ENCODE results near the gene ARL3.
"Not testable (repeated sequence)": the region's sequence is repeated elsewhere in the genome, so short reads cannot be mapped to it uniquely, and the experiment has no call there.

The ARL3 gene

DNA sequence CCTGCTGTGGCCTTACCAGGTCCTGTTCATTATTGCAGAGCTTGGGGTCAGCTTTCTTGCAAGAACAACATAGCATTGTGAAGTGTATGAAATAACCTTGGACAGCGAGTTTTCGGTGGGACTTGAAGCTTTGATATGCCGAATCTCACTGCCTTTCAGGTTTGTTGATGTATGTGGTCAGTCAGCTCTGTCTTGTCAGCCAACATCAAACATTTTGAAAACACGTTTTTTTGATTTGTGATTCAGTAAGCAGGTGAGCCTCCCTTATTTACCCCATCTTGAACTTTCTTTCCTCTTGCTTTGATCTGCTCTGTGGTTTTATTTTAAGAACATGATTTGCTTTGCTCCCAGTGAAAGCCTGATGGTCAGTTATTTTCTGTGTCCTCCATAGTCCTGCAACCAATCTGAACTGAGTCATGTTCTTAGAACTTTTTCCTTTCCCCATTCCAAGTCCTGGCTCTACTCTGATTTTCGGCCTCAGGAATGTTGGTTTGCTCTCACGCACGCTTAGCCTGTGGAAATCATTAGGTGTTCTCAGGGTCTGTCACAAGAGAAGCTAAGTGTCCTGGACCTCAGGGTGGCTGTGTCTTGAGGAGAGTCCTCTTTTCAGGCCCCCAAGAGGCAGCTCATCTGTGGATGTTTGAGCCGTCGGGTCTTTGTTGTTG, 38.2 kb upstream of the ARL3 start:
- no peaks in the 10 kb centered on the region for H3K36me3 ChIP-seq (ENCODE audit: insufficient read depth, low read length)
- H3K9me3 ChIP-seq (ENCODE audit: insufficient read depth, low read depth, low read length), result no peaks in the 10 kb centered on the region
- WGBS, result 95% methylated on average over 9 of the region's 9 CpGs
- no peaks in the 10 kb centered on the region for H3K27me3 ChIP-seq (ENCODE audit: insufficient read depth, low read length)
- no peak overlapping the region for H3K27ac ChIP-seq (ENCODE audit: low read depth, low read length)
- H3K4me3 ChIP-seq (ENCODE audit: low read length), result no peak overlapping the region
- H3K9ac ChIP-seq (ENCODE audit: low read depth, low read length), result no peak overlapping the region
- H3K4me1 ChIP-seq (ENCODE audit: insufficient read depth, low read length), result 0 out of 2 replicates have a peak, but pooled peaks cover 4% of the 10 kb centered on the region

DNA sequence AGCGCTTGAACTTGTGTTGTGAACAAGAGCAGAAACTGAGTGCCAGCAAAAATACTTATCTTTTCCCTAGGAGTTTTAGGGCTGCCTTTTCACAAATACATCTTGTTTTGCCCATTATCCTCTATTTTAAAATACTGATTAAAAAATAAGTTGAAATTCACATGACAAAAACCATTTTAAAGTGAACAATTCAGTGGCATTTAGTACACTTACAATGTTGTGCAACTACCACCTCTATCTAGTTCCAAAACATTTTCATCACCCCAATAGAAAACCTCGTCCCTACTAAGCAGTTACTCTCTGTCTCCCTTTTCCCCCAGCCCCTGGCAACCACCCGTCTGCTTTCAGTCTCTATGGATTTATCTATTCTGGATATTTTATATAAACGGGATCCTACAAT, 31.0 kb upstream of the ARL3 start:
- Histone ChIP-seq H3K36me3 (ENCODE audit: insufficient read depth, low read length) (no peaks in the 10 kb centered on the region), H3K4me1 (ENCODE audit: insufficient read depth, low read length) (0 out of 2 replicates have a peak, but pooled peaks cover 7% of the 10 kb centered on the region), H3K27ac (ENCODE audit: low read depth, low read length) (no peak overlapping the region), H3K4me3 (ENCODE audit: low read length) (peak overlapping the region; percentile 83), H3K9ac (ENCODE audit: low read depth, low read length) (no peak overlapping the region), H3K27me3 (ENCODE audit: insufficient read depth, low read length) (no peaks in the 10 kb centered on the region), H3K9me3 (ENCODE audit: insufficient read depth, low read depth, low read length) (no peaks in the 10 kb centered on the region)
- WGBS, result 90% methylated on average over 4 of the region's 4 CpGs

- Histone ChIP-seq H3K9ac (ENCODE audit: low read depth, low read length) (peak overlapping the region; percentile 70), H3K9me3 (ENCODE audit: insufficient read depth, low read depth, low read length) (no peaks in the 10 kb centered on the region), H3K27ac (ENCODE audit: low read depth, low read length) (no peak overlapping the region), H3K27me3 (ENCODE audit: insufficient read depth, low read length) (no peaks in the 10 kb centered on the region), H3K4me3 (ENCODE audit: low read length) (peak overlapping the region; percentile 83), H3K36me3 (ENCODE audit: insufficient read depth, low read length) (no peaks in the 10 kb centered on the region), H3K4me1 (ENCODE audit: insufficient read depth, low read length) (0 out of 2 replicates have a peak, but pooled peaks cover 7% of the 10 kb centered on the region)
- 17% methylated on average over 9 of the region's 9 CpGs for WGBS
These were observed 30.3 kb upstream of the ARL3 start for GRCh38 chr10:102744374-102745051.

DNA sequence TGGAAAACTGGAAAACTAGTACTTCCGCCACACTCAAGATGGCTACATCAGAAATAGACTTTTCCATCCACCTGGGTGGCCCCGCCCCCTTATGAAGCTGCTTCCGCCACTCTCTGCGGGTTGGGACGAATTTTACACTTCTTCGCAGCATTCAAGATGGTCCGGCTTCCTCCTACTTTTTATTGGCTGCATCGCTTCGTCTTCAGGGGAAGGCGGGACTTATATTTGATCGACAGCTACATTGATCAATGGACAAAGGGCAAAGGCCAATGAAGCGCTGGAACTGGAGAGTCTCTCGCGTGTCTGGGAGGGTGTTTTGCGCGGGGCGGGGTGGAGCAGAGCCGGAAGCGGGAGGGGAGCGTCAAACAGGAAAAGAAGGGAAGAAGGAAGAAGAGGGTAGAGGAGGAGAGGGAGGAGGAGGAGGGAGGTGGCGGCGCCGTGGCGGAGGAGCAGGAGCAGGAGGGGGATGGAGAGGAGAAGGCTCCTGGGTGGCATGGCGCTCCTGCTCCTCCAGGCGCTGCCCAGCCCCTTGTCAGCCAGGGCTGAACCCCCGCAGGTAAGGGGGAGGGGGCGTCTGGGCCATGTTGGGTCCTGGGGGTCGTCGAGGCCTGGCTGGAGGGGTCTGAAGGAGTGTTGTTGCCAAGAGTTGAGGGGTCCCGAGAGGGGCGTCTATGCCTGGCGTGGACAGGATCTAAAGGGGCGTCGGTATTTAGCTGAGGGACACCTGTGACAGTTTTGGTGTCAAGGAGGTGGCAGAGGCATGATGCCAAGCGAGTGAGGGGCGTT, 29.6 kb upstream of the ARL3 start, which contains the start of gene WBP1L:
WBP1L (plus strand) TSS at position 361 of the 786 bp plus-strand sequence; CDS start at position 467, 106 bp downstream.
- Histone ChIP-seq H3K9ac (ENCODE audit: low read depth, low read length) (peak within 1 kb of the TSS; percentile 70), H3K4me1 (ENCODE audit: insufficient read depth, low read length) (0 out of 2 replicates have a peak, but pooled peaks cover 7% of the 10 kb centered on the region), H3K27me3 (ENCODE audit: insufficient read depth, low read length) (no peaks in the 10 kb centered on the region), H3K4me3 (ENCODE audit: low read length) (peak within 1 kb of the TSS; percentile 83), H3K9me3 (ENCODE audit: insufficient read depth, low read depth, low read length) (no peaks in the 10 kb centered on the region), H3K36me3 (ENCODE audit: insufficient read depth, low read length) (no peaks in the 10 kb centered on the region), H3K27ac (ENCODE audit: low read depth, low read length) (0 out of 2 replicates have a peak within 1 kb of the TSS, but pooled peaks have one; percentile 20)
- under 1% methylated on average over 37 of the region's 37 CpGs for WGBS

- WGBS, result 48% methylated on average over 7 of the region's 7 CpGs
- Histone ChIP-seq H3K9me3 (ENCODE audit: insufficient read depth, low read depth, low read length) (no peaks in the 10 kb centered on the region), H3K4me3 (ENCODE audit: low read length) (peak overlapping the region; percentile 83), H3K36me3 (ENCODE audit: insufficient read depth, low read length) (no peaks in the 10 kb centered on the region), H3K4me1 (ENCODE audit: insufficient read depth, low read length) (0 out of 2 replicates have a peak, but pooled peaks cover 7% of the 10 kb centered on the region), H3K9ac (ENCODE audit: low read depth, low read length) (no peak overlapping the region; the same call in 1 of the 2 replicates), H3K27ac (ENCODE audit: low read depth, low read length) (0 out of 2 replicates have a peak overlapping the region, but pooled peaks have one; percentile 20), H3K27me3 (ENCODE audit: insufficient read depth, low read length) (no peaks in the 10 kb centered on the region)
These were observed 28.9 kb upstream of the ARL3 start for GRCh38 chr10:102743078-102743587.

DNA sequence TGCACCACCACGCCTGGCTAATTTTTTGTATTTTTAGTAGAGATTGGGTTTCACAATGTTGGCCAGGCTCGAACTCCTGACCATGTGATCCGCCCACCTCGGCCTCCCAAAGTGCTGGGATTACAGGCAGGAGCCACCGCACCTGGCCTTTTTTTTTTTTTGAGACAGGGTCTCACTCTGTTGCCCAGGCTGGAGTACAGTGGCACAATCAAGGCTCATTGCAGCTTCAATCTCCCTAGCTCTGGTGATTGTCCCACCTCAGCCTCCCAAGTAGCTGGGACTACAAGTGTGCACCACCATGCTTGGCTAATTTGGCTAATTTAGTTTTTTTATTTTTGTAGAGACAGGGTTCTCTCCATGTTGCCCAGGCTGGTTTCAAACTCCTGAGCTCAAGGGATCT, 28.1 kb upstream of the ARL3 start:
- not testable (repeated sequence) for H3K27me3 ChIP-seq (ENCODE audit: insufficient read depth, low read length); H3K9ac ChIP-seq (ENCODE audit: low read depth, low read length); H3K36me3 ChIP-seq (ENCODE audit: insufficient read depth, low read length); H3K4me3 ChIP-seq (ENCODE audit: low read length); H3K27ac ChIP-seq (ENCODE audit: low read depth, low read length); H3K9me3 ChIP-seq (ENCODE audit: insufficient read depth, low read depth, low read length); H3K4me1 ChIP-seq (ENCODE audit: insufficient read depth, low read length)
- WGBS, result 95% methylated on average over 5 of the region's 5 CpGs

DNA sequence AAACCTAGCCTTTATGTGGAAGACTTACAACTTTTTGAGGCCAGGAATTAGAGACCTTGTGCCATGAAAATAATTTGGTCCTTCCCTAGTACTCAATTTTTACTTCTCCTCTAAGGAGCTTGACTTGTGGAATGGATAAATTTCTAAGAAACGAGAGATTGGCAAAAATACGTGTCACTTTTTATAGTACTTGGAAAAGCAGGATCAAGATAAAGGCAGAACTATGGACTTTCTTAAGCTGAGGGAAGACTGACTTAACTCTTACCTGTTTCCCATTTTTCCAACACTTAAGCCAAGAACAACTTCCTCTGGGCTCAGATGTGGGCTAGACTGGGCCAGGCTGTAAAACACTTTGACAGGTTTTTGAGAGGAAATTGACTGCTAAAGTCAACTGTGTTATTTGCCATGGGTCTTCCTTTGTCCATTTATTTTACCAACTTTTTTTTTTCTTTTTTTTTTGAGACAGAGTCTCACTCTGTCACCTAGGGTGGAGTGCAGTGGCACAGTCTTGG, 27.6 kb upstream of the ARL3 start:
- H3K4me1 ChIP-seq (ENCODE audit: insufficient read depth, low read length), result 0 out of 2 replicates have a peak, but pooled peaks cover 7% of the 10 kb centered on the region
- 90% methylated on average over 2 of the region's 2 CpGs for WGBS

DNA sequence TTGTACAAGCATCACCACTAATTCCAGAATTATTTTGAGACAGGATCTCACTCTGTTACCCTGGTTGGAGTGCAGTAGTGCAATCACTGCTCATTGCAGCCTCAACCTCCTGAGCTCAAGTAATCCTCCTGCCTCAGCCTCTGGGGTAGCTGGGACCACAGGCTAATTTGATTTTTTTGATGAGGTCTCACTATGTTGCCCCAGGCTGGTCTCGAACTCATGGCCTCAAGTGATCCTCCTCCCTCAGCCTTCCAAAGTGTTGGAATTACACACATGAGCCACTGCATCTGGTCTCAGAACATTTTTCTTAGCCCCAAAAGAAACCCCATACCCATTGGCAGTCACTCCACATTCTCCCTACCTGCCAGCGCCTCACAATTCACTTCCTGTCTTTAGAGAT, 26.0 kb upstream of the ARL3 start:
- Histone ChIP-seq H3K27me3 (ENCODE audit: insufficient read depth, low read length) (no peaks in the 10 kb centered on the region), H3K9ac (ENCODE audit: low read depth, low read length) (no peak overlapping the region), H3K4me3 (ENCODE audit: low read length) (no peak overlapping the region), H3K27ac (ENCODE audit: low read depth, low read length) (no peak overlapping the region), H3K9me3 (ENCODE audit: insufficient read depth, low read depth, low read length) (no peaks in the 10 kb centered on the region), H3K4me1 (ENCODE audit: insufficient read depth, low read length) (0 out of 2 replicates have a peak, but pooled peaks cover 7% of the 10 kb centered on the region), H3K36me3 (ENCODE audit: insufficient read depth, low read length) (peaks cover 17% of the 10 kb centered on the region)
- WGBS, result 84% methylated on average over 2 of the region's 2 CpGs

More for the DNA sequence above, 27.6 kb upstream of the ARL3 start:
- H3K27ac ChIP-seq (ENCODE audit: low read depth, low read length), result no peak overlapping the region
- H3K9me3 ChIP-seq (ENCODE audit: insufficient read depth, low read depth, low read length), result no peaks in the 10 kb centered on the region
- peaks cover 10% of the 10 kb centered on the region for H3K36me3 ChIP-seq (ENCODE audit: insufficient read depth, low read length)
- H3K27me3 ChIP-seq (ENCODE audit: insufficient read depth, low read length), result no peaks in the 10 kb centered on the region
- no peak overlapping the region for H3K4me3 ChIP-seq (ENCODE audit: low read length)
- no peak overlapping the region for H3K9ac ChIP-seq (ENCODE audit: low read depth, low read length)

- Histone ChIP-seq H3K4me3 (ENCODE audit: low read length) (no peak overlapping the region), H3K4me1 (ENCODE audit: insufficient read depth, low read length) (0 out of 2 replicates have a peak, but pooled peaks cover 4% of the 10 kb centered on the region), H3K9ac (ENCODE audit: low read depth, low read length) (no peak overlapping the region), H3K9me3 (ENCODE audit: insufficient read depth, low read depth, low read length) (no peaks in the 10 kb centered on the region), H3K27ac (ENCODE audit: low read depth, low read length) (no peak overlapping the region), H3K36me3 (ENCODE audit: insufficient read depth, low read length) (peaks cover 27% of the 10 kb centered on the region), H3K27me3 (ENCODE audit: insufficient read depth, low read length) (no peaks in the 10 kb centered on the region)
These were observed 24.5 kb upstream of the ARL3 start for GRCh38 chr10:102738692-102739121.

- H3K4me3 ChIP-seq (ENCODE audit: low read length), result no peak overlapping the region
- no peak overlapping the region for H3K9ac ChIP-seq (ENCODE audit: low read depth, low read length)
- H3K9me3 ChIP-seq (ENCODE audit: insufficient read depth, low read depth, low read length), result no peaks in the 10 kb centered on the region
- H3K36me3 ChIP-seq (ENCODE audit: insufficient read depth, low read length), result peaks cover 57% of the 10 kb centered on the region
- no peaks in the 10 kb centered on the region for H3K27me3 ChIP-seq (ENCODE audit: insufficient read depth, low read length)
- no peaks in the 10 kb centered on the region for H3K4me1 ChIP-seq (ENCODE audit: insufficient read depth, low read length)
- no peak overlapping the region for H3K27ac ChIP-seq (ENCODE audit: low read depth, low read length)
- WGBS, result 60% methylated on average over 9 of the region's 9 CpGs
These were observed 20.9 kb upstream of the ARL3 start for GRCh38 chr10:102735065-102735562.
